Ovary (tissue), 3 donors: ENCODE measurements around the gene PNPLA3.

Experiments used
- EP300 ChIP-seq: sonication (generic); formaldehyde crosslinking; IDR thresholded peaks from one replicate; pipeline ENCODE4 v1.6.1; 2017; ENCODE audit warnings: antibody characterized with exemption
- POLR2A ChIP-seq: fragments of 450-650 bp; IDR thresholded peaks from one replicate; pipeline ENCODE4 v1.6.1; 2017; ENCODE audit warnings: antibody characterized with exemption, mild to moderate bottlenecking, moderate library complexity
- TF ChIP-seq, protein P1 (sequence below), 3 donors: fragments of 450-650 bp in 2 of 3; fragments of 200-600 bp in 1 of 3; IDR thresholded peaks; one replicate each; pipeline versions ENCODE4 v1.5.1 to v1.8.0; 2016 to 2022; ENCODE audit warnings: antibody characterized with exemption in 3 of 3, mild to moderate bottlenecking in 1 of 3
- donor health status: DM: no; HTN: no; CAD: no.

DNA sequence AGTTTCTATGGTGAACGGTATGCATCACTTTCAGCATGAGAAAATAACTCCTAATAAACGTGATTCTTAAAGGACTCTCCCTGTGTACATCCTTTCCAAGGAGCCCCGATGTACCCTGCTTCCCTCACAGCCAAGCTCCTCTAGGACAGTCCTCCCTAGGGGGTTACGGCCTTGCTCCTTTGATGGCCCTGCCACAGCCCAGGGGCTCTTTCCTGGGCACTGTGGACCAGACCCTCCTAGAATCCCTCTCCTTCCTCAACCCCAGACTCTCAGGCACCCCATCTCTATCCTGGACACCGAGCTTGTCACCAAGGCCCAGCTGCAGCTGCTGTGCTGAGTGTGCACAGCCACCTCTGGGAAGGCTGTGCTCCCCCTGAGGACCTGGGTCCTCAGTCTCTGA is 27.8 kb downstream of the PNPLA3 start:
- TF ChIP-seq, protein P1, sequence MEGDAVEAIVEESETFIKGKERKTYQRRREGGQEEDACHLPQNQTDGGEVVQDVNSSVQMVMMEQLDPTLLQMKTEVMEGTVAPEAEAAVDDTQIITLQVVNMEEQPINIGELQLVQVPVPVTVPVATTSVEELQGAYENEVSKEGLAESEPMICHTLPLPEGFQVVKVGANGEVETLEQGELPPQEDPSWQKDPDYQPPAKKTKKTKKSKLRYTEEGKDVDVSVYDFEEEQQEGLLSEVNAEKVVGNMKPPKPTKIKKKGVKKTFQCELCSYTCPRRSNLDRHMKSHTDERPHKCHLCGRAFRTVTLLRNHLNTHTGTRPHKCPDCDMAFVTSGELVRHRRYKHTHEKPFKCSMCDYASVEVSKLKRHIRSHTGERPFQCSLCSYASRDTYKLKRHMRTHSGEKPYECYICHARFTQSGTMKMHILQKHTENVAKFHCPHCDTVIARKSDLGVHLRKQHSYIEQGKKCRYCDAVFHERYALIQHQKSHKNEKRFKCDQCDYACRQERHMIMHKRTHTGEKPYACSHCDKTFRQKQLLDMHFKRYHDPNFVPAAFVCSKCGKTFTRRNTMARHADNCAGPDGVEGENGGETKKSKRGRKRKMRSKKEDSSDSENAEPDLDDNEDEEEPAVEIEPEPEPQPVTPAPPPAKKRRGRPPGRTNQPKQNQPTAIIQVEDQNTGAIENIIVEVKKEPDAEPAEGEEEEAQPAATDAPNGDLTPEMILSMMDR (IDR thresholded peaks at IDR 0.05), result no peak
- TF ChIP-seq POLR2A (no peak), EP300 (no peak)
